HepG2 (cell line): ENCODE results near the gene SYNGAP1. TPM values are rescaled to one million over a fixed set of nuclear protein-coding genes. Genes with fewer than 3 reads are reported as not detected.

Experiments
- ELF3 ChIP-seq: IDR thresholded peaks from 2 replicates; pipeline ENCODE4 v1.6.1; 2016; ENCODE audit warnings: missing genetic modification reagents, missing compliant biosample characterization
- KDM1A ChIP-seq: IDR thresholded peaks from 2 replicates; pipeline ENCODE4 v1.6.1; 2016; ENCODE audit warnings: missing compliant biosample characterization
- KMT2A ChIP-seq: sonication (generic); formaldehyde crosslinking; IDR thresholded peaks from 2 replicates; pipeline ENCODE4 v1.4.0; 2020; ENCODE audit warnings: missing genetic modification reagents
- MYNN ChIP-seq: sonication (generic); formaldehyde crosslinking; IDR thresholded peaks from 2 replicates; pipeline ENCODE4 v1.4.0; 2020; ENCODE audit warnings: mild to moderate bottlenecking, low read depth, missing genetic modification reagents
- POLR2A ChIP-seq, 2 experiments: IDR thresholded peaks; 2 replicates each; pipeline ENCODE4 v1.6.1; 2011; ENCODE audit warnings: low read depth in 2 of 2, low read length in 2 of 2, mild to moderate bottlenecking in 1 of 2, moderate library complexity in 1 of 2; ENCODE audit not compliant: insufficient read depth in 1 of 2
- SMARCC2 ChIP-seq: fragments of 450-650 bp; IDR thresholded peaks from 2 replicates; pipeline ENCODE4 v1.6.1; 2017; ENCODE audit warnings: antibody characterized with exemption, mild to moderate bottlenecking
- XRCC5 ChIP-seq: fragments of 200-400 bp; formaldehyde crosslinking; optimal IDR thresholded peaks from 2 replicates; pipeline ENCODE3; 2017; ENCODE audit warnings: mild to moderate bottlenecking, low read length
- ZNF674 ChIP-seq: sonication (generic); formaldehyde crosslinking; IDR thresholded peaks from 2 replicates; pipeline ENCODE4 v1.5.0; 2020; ENCODE audit warnings: low read depth, mild to moderate bottlenecking, missing genetic modification reagents
- ZSCAN9 ChIP-seq: IDR thresholded peaks from 2 replicates; pipeline ENCODE4 v1.6.1; 2016; ENCODE audit warnings: borderline replicate concordance
- polyA plus RNA-seq, 8 experiments: library from polyadenylated mRNA; depleted of rRNA in 3 of 8; stranded (reverse) in 7 of 8; unstranded in 1 of 8; fragments of >200 nt; fragmentation: Illumina TruSeq in 4 of 8; extraction: Trizol in 4 of 8; gene quantifications; 2 replicates each; pipeline versions ENCODE4 v1.2.1 to v1.2.3, GENCODE V29; 2011 to 2016; ENCODE audit warnings: low read depth in 4 of 8, missing spikeins in 1 of 8, mixed read lengths in 1 of 8; ENCODE audit not compliant: insufficient read depth in 1 of 8
- total RNA-seq, 5 experiments: library from RNA; depleted of rRNA; stranded (reverse); fragments of >200 nt; fragmentation: Illumina TruSeq; extraction: Trizol; gene quantifications; 2 replicates each; pipeline ENCODE4 v1.2.3, GENCODE V29; 2016; ENCODE audit warnings: low read depth in 1 of 5
- TF ChIP-seq, protein P1 (sequence below): sonication (generic); formaldehyde crosslinking; IDR thresholded peaks from 2 replicates; pipeline ENCODE4 v1.4.0; 2020; ENCODE audit warnings: missing genetic modification reagents
- TF ChIP-seq, protein P2 (sequence below): sonication (generic); formaldehyde crosslinking; IDR thresholded peaks from 2 replicates; pipeline ENCODE4 v1.4.0; 2020; ENCODE audit warnings: missing genetic modification reagents
- TF ChIP-seq, protein P3 (sequence below): sonication (generic); formaldehyde crosslinking; IDR thresholded peaks from 2 replicates; pipeline ENCODE4 v1.5.0; 2020; ENCODE audit warnings: mild to moderate bottlenecking, missing genetic modification reagents, borderline replicate concordance
- TF ChIP-seq, protein P4 (sequence below): sonication (generic); IDR thresholded peaks from 2 replicates; pipeline ENCODE4 v1.6.1; 2016; ENCODE audit warnings: low read depth, borderline replicate concordance
- TF ChIP-seq, protein P5 (sequence below): sonication (generic); formaldehyde crosslinking; IDR thresholded peaks from 2 replicates; pipeline ENCODE4 v1.4.0; 2020; ENCODE audit warnings: missing genetic modification reagents, borderline replicate concordance
- TF ChIP-seq, protein P6 (sequence below): IDR thresholded peaks from 2 replicates; pipeline ENCODE4 v1.6.1; 2016; ENCODE audit warnings: control low read depth
- TF ChIP-seq, protein P7 (sequence below): sonication (generic); formaldehyde crosslinking; IDR thresholded peaks from 2 replicates; pipeline ENCODE4 v1.5.0; 2020; ENCODE audit warnings: missing genetic modification reagents, mild to moderate bottlenecking, borderline replicate concordance

SYNGAP1 gene
- total and polyA plus RNA-seq, 2 of the 13 experiments (the other 11 are each of a cell fraction or from before 2014, with no cell fraction given): 0.75 to 1.1 TPM

DNA sequence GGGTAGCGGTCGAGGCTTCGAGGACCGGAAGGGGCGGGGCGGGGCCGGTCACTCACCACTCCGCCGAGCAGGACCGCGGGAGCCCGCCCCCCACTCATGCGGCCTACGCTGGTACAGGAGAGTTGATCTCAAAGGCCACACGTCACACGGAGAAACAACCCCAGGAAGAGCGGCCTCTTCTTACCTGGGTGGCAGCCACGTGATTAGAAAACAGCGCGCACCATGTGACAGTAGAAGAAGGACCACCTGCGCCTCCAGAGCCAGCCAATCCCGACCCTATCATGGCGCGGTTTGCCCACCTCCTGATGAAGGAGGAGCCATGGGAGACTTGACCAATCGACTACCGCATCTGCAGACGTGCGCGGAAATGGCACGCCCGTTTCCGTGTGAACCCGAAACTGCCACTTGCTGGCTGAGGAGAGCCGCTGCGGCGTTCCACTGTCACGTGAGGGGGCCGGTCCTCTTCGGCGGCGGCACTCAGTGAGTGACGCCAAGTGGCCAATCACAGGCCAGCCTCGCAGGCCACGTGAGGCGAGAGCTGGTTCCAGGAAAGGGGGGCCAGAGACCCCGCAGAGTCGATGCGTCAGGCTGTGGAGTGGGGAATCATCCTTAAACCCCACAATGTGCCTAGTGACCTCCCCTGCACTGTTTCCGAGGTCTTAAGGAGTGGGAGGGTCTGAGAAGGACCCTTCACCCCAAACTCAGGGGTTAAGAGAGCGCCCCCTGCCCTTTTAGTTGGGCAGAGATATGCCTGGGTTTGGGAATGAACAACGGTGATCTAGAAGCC is 1.8 kb upstream of the SYNGAP1 start, which contains the start of gene CUTA (continued):
- TF ChIP-seq, protein P1, sequence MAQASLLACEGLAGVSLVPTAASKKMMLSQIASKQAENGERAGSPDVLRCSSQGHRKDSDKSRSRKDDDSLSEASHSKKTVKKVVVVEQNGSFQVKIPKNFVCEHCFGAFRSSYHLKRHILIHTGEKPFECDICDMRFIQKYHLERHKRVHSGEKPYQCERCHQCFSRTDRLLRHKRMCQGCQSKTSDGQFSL (CRISPR knock-in tag): peak; percentile 23; the same call in 1 of the 2 replicates
- TF ChIP-seq, protein P2, sequence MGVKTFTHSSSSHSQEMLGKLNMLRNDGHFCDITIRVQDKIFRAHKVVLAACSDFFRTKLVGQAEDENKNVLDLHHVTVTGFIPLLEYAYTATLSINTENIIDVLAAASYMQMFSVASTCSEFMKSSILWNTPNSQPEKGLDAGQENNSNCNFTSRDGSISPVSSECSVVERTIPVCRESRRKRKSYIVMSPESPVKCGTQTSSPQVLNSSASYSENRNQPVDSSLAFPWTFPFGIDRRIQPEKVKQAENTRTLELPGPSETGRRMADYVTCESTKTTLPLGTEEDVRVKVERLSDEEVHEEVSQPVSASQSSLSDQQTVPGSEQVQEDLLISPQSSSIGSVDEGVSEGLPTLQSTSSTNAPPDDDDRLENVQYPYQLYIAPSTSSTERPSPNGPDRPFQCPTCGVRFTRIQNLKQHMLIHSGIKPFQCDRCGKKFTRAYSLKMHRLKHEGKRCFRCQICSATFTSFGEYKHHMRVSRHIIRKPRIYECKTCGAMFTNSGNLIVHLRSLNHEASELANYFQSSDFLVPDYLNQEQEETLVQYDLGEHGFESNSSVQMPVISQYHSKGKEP (CRISPR knock-in tag): peak; percentile 11; the same call in 1 of the 2 replicates
- TF ChIP-seq KMT2A (peak; percentile 24; the same call in 1 of the 2 replicates), KDM1A (no peak), XRCC5 (peak; percentile 78), ZSCAN9 (CRISPR knock-in tag) (peak; percentile 61), POLR2A (IDR thresholded peaks at IDR 0.05; ENCODE audit: insufficient read depth in 1 of 2, low read depth in 2 of 2, low read length in 2 of 2) (peak in 1 of 2 experiments; percentile 78; a peak in 2 of 4 replicates), ZNF674 (no peak; the same call in 1 of the 2 replicates), MYNN (CRISPR knock-in tag) (no peak), SMARCC2 (no peak; the same call in 1 of the 2 replicates), ELF3 (peak; percentile 97)
- TF ChIP-seq, protein P3, sequence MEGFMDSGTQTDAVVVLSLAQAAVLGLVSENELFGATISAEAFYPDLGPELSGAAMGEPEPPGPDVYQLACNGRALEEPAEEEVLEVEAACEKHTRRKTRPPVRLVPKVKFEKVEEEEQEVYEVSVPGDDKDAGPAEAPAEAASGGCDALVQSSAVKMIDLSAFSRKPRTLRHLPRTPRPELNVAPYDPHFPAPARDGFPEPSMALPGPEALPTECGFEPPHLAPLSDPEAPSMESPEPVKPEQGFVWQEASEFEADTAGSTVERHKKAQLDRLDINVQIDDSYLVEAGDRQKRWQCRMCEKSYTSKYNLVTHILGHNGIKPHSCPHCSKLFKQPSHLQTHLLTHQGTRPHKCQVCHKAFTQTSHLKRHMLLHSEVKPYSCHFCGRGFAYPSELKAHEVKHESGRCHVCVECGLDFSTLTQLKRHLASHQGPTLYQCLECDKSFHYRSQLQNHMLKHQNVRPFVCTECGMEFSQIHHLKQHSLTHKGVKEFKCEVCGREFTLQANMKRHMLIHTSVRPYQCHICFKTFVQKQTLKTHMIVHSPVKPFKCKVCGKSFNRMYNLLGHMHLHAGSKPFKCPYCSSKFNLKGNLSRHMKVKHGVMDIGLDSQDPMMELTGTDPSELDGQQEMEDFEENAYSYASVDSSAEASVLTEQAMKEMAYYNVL (CRISPR knock-in tag): 0 out of 2 replicates have a peak, but pooled peaks have one; percentile 18
- TF ChIP-seq, protein P4, sequence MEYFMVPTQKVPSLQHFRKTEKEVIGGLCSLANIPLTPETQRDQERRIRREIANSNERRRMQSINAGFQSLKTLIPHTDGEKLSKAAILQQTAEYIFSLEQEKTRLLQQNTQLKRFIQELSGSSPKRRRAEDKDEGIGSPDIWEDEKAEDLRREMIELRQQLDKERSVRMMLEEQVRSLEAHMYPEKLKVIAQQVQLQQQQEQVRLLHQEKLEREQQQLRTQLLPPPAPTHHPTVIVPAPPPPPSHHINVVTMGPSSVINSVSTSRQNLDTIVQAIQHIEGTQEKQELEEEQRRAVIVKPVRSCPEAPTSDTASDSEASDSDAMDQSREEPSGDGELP: no peak; the same call in 1 of the 2 replicates
- TF ChIP-seq, protein P5, sequence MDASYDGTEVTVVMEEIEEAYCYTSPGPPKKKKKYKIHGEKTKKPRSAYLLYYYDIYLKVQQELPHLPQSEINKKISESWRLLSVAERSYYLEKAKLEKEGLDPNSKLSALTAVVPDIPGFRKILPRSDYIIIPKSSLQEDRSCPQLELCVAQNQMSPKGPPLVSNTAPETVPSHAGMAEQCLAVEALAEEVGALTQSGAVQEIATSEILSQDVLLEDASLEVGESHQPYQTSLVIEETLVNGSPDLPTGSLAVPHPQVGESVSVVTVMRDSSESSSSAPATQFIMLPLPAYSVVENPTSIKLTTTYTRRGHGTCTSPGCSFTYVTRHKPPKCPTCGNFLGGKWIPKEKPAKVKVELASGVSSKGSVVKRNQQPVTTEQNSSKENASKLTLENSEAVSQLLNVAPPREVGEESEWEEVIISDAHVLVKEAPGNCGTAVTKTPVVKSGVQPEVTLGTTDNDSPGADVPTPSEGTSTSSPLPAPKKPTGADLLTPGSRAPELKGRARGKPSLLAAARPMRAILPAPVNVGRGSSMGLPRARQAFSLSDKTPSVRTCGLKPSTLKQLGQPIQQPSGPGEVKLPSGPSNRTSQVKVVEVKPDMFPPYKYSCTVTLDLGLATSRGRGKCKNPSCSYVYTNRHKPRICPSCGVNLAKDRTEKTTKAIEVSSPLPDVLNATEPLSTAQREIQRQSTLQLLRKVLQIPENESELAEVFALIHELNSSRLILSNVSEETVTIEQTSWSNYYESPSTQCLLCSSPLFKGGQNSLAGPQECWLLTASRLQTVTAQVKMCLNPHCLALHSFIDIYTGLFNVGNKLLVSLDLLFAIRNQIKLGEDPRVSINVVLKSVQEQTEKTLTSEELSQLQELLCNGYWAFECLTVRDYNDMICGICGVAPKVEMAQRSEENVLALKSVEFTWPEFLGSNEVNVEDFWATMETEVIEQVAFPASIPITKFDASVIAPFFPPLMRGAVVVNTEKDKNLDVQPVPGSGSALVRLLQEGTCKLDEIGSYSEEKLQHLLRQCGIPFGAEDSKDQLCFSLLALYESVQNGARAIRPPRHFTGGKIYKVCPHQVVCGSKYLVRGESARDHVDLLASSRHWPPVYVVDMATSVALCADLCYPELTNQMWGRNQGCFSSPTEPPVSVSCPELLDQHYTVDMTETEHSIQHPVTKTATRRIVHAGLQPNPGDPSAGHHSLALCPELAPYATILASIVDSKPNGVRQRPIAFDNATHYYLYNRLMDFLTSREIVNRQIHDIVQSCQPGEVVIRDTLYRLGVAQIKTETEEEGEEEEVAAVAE (CRISPR knock-in tag): peak; percentile 93
- TF ChIP-seq, protein P6, sequence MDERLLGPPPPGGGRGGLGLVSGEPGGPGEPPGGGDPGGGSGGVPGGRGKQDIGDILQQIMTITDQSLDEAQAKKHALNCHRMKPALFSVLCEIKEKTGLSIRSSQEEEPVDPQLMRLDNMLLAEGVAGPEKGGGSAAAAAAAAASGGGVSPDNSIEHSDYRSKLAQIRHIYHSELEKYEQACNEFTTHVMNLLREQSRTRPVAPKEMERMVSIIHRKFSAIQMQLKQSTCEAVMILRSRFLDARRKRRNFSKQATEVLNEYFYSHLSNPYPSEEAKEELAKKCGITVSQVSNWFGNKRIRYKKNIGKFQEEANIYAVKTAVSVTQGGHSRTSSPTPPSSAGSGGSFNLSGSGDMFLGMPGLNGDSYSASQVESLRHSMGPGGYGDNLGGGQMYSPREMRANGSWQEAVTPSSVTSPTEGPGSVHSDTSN (CRISPR knock-in tag): no peak
- TF ChIP-seq, protein P7, sequence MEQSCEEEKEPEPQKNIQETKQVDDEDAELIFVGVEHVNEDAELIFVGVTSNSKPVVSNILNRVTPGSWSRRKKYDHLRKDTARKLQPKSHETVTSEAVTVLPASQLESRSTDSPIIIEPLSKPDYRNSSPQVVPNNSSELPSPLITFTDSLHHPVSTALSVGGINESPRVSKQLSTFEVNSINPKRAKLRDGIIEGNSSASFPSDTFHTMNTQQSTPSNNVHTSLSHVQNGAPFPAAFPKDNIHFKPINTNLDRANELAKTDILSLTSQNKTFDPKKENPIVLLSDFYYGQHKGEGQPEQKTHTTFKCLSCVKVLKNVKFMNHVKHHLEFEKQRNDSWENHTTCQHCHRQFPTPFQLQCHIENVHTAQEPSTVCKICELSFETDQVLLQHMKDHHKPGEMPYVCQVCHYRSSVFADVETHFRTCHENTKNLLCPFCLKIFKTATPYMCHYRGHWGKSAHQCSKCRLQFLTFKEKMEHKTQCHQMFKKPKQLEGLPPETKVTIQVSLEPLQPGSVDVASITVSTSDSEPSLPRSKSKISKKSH (CRISPR knock-in tag): peak; percentile 61; the same call in 1 of the 2 replicates
